ENCODE measurements around the gene CACNA1C.

GRCh38 chr12:2307550-2307949, 254.8 kb downstream of the CACNA1C start:
- TF ChIP-seq POLR2A (IDR thresholded peaks at IDR 0.05; ENCODE audit: low read depth), result no peak
- TF ChIP-seq EP300 (IDR thresholded peaks at IDR 0.05), result no peak
- TF ChIP-seq CTCF (IDR thresholded peaks at IDR 0.05), result no peak
- TF ChIP-seq POLR2AphosphoS5 (IDR thresholded peaks at IDR 0.05), result no peak
